BLaER1 (cell line): ENCODE results near the gene CYP3A7.
"Not testable (repeated sequence)": the region's sequence is repeated elsewhere in the genome, so short reads cannot be mapped to it uniquely, and the experiment has no call there.

Experiments
- H3K27ac ChIP-seq: shearing (Covaris generic); formaldehyde crosslinking; 2 replicates; pipeline ENCODE4 v1.8.1; 2022
- H3K27me3 ChIP-seq: shearing (Covaris generic); formaldehyde crosslinking; 2 replicates; pipeline ENCODE4 v1.8.1; 2022
- H3K36me3 ChIP-seq: shearing (Covaris generic); formaldehyde crosslinking; 2 replicates; pipeline ENCODE4 v1.8.1; 2022
- H3K4me1 ChIP-seq: shearing (Covaris generic); formaldehyde crosslinking; 2 replicates; pipeline ENCODE4 v1.8.1; 2022
- H3K4me2 ChIP-seq: shearing (Covaris generic); formaldehyde crosslinking; 2 replicates; pipeline ENCODE4 v1.8.1; 2022
- H3K4me3 ChIP-seq: shearing (Covaris generic); formaldehyde crosslinking; 2 replicates; pipeline ENCODE4 v1.8.1; 2022
- H3K9ac ChIP-seq: shearing (Covaris generic); formaldehyde crosslinking; 2 replicates; pipeline ENCODE4 v1.8.1; 2022
- H3K9me3 ChIP-seq: shearing (Covaris generic); formaldehyde crosslinking; 2 replicates; pipeline ENCODE4 v1.8.1; 2022
- H4K20me1 ChIP-seq: shearing (Covaris generic); formaldehyde crosslinking; 2 replicates; pipeline ENCODE4 v1.8.1; 2022
- Cebpa-rat ChIP-seq: shearing (Covaris generic); IDR thresholded peaks from 2 replicates; pipeline ENCODE4 v1.8.1; 2022

Gene CYP3A7

GRCh38 chr7:99767662-99768061, 32.7 kb upstream of the CYP3A7 start:
- no peak overlapping the region for H3K27ac ChIP-seq
- H3K27me3 ChIP-seq = peaks cover 69% of the 10 kb centered on the region
- peaks cover 17% of the 10 kb centered on the region; the same call in 1 of the 2 replicates for H4K20me1 ChIP-seq
- peak overlapping the region; percentile 66 for H3K4me2 ChIP-seq
- no peaks in the 10 kb centered on the region for H3K36me3 ChIP-seq
- H3K9ac ChIP-seq = no peak overlapping the region
- TF ChIP-seq Cebpa-rat = no peak
- peaks cover 23% of the 10 kb centered on the region for H3K4me1 ChIP-seq
- no peak overlapping the region for H3K4me3 ChIP-seq
- no peaks in the 10 kb centered on the region; the same call in 1 of the 2 replicates for H3K9me3 ChIP-seq

GRCh38 chr7:99766484-99767099, 31.6 kb upstream of the CYP3A7 start:
- H3K27me3 ChIP-seq = peaks cover 73% of the 10 kb centered on the region
- H3K4me1 ChIP-seq = peaks cover 23% of the 10 kb centered on the region
- peaks cover 17% of the 10 kb centered on the region; the same call in 1 of the 2 replicates for H4K20me1 ChIP-seq
- no peak overlapping the region for H3K9ac ChIP-seq
- no peak overlapping the region for H3K4me3 ChIP-seq
- no peak for TF ChIP-seq Cebpa-rat
- peak overlapping the region; percentile 66; the same call in 1 of the 2 replicates for H3K4me2 ChIP-seq
- H3K27ac ChIP-seq = no peak overlapping the region
- no peaks in the 10 kb centered on the region; the same call in 1 of the 2 replicates for H3K9me3 ChIP-seq
- no peaks in the 10 kb centered on the region for H3K36me3 ChIP-seq

GRCh38 chr7:99764478-99764877, 29.5 kb upstream of the CYP3A7 start:
- Histone ChIP-seq H3K36me3 (no peaks in the 10 kb centered on the region), H3K4me1 (peaks cover 23% of the 10 kb centered on the region), H3K4me2 (no peak overlapping the region), H3K9ac (no peak overlapping the region), H3K9me3 (no peaks in the 10 kb centered on the region), H4K20me1 (peaks cover 17% of the 10 kb centered on the region; the same call in 1 of the 2 replicates), H3K27me3 (peaks cover 63% of the 10 kb centered on the region), H3K27ac (no peak overlapping the region), H3K4me3 (no peak overlapping the region)
- TF ChIP-seq Cebpa-rat = no peak

GRCh38 chr7:99762680-99763327, 27.8 kb upstream of the CYP3A7 start:
- no peak overlapping the region for H3K4me3 ChIP-seq
- peaks cover 51% of the 10 kb centered on the region for H3K27me3 ChIP-seq
- no peak overlapping the region for H3K4me2 ChIP-seq
- H3K4me1 ChIP-seq = peaks cover 11% of the 10 kb centered on the region
- peaks cover 17% of the 10 kb centered on the region; the same call in 1 of the 2 replicates for H4K20me1 ChIP-seq
- TF ChIP-seq Cebpa-rat = no peak
- no peak overlapping the region for H3K27ac ChIP-seq
- no peaks in the 10 kb centered on the region for H3K9me3 ChIP-seq
- no peaks in the 10 kb centered on the region for H3K36me3 ChIP-seq
- H3K9ac ChIP-seq = no peak overlapping the region

- no peaks in the 10 kb centered on the region for H3K36me3 ChIP-seq
- no peak overlapping the region for H3K4me2 ChIP-seq
- no peak overlapping the region for H3K4me3 ChIP-seq
- H3K4me1 ChIP-seq = no peaks in the 10 kb centered on the region
- no peaks in the 10 kb centered on the region for H3K27me3 ChIP-seq
- H4K20me1 ChIP-seq = no peaks in the 10 kb centered on the region
- H3K9ac ChIP-seq = no peak overlapping the region
- no peaks in the 10 kb centered on the region for H3K9me3 ChIP-seq
- no peak overlapping the region for H3K27ac ChIP-seq
- TF ChIP-seq Cebpa-rat = no peak
Observed at GRCh38 chr7:99755085-99755484, 20.1 kb upstream of the CYP3A7 start.

- no peak for TF ChIP-seq Cebpa-rat
- Histone ChIP-seq H4K20me1 (no peaks in the 10 kb centered on the region), H3K4me2 (no peak overlapping the region), H3K27ac (no peak overlapping the region), H3K4me1 (no peaks in the 10 kb centered on the region; the same call in 1 of the 2 replicates), H3K36me3 (no peaks in the 10 kb centered on the region), H3K9ac (no peak overlapping the region), H3K9me3 (no peaks in the 10 kb centered on the region), H3K27me3 (no peaks in the 10 kb centered on the region), H3K4me3 (no peak overlapping the region)
Observed at GRCh38 chr7:99752356-99752755, 17.4 kb upstream of the CYP3A7 start.

- H3K4me1 ChIP-seq, H3K4me2 ChIP-seq, H3K9me3 ChIP-seq, H3K27ac ChIP-seq, H3K4me3 ChIP-seq, H3K9ac ChIP-seq, H4K20me1 ChIP-seq, H3K27me3 ChIP-seq, H3K36me3 ChIP-seq: not testable (repeated sequence)
Observed at GRCh38 chr7:99751322-99752052, 16.5 kb upstream of the CYP3A7 start.

GRCh38 chr7:99748846-99749579, 14.0 kb upstream of the CYP3A7 start:
- Histone ChIP-seq H3K4me1 (peaks cover 4% of the 10 kb centered on the region; the same call in 1 of the 2 replicates), H3K4me2 (peak overlapping the region; percentile 22; the same call in 1 of the 2 replicates)

GRCh38 chr7:99746915-99747314, 11.9 kb upstream of the CYP3A7 start:
- H3K27ac ChIP-seq, H3K4me3 ChIP-seq, H3K9ac ChIP-seq, H3K27me3 ChIP-seq, H3K4me2 ChIP-seq, H3K36me3 ChIP-seq, H3K4me1 ChIP-seq, H4K20me1 ChIP-seq: not testable (repeated sequence)
- H3K9me3 ChIP-seq = peaks cover 12% of the 10 kb centered on the region; the same call in 1 of the 2 replicates

More at GRCh38 chr7:99748846-99749579, 14.0 kb upstream of the CYP3A7 start:
- Histone ChIP-seq H3K9ac (no peak overlapping the region), H3K27ac (no peak overlapping the region), H4K20me1 (no peaks in the 10 kb centered on the region), H3K27me3 (no peaks in the 10 kb centered on the region), H3K36me3 (no peaks in the 10 kb centered on the region), H3K4me3 (no peak overlapping the region), H3K9me3 (peaks cover 12% of the 10 kb centered on the region; the same call in 1 of the 2 replicates)
- TF ChIP-seq Cebpa-rat = no peak

GRCh38 chr7:99745395-99745794, 10.4 kb upstream of the CYP3A7 start:
- not testable (repeated sequence) for H3K27ac ChIP-seq, H3K4me1 ChIP-seq, H3K9ac ChIP-seq, H3K4me2 ChIP-seq, H3K4me3 ChIP-seq, H3K36me3 ChIP-seq, H4K20me1 ChIP-seq, H3K27me3 ChIP-seq
- peaks cover 12% of the 10 kb centered on the region; the same call in 1 of the 2 replicates for H3K9me3 ChIP-seq
